ENCODE measurements around the gene PARVG. TPM values are rescaled to one million over a fixed set of nuclear protein-coding genes. Genes with fewer than 3 reads are reported as not detected.

The PARVG gene
- total RNA-seq, 4 donors from 2014 or later, result 5.0 to 25.3 (median 8.4) TPM

GRCh38 chr22:44142421-44143104 is 38.2 kb upstream of the PARVG start:
- no peak for TF ChIP-seq POLR2A (IDR thresholded peaks at IDR 0.05)
- TF ChIP-seq, protein P1, sequence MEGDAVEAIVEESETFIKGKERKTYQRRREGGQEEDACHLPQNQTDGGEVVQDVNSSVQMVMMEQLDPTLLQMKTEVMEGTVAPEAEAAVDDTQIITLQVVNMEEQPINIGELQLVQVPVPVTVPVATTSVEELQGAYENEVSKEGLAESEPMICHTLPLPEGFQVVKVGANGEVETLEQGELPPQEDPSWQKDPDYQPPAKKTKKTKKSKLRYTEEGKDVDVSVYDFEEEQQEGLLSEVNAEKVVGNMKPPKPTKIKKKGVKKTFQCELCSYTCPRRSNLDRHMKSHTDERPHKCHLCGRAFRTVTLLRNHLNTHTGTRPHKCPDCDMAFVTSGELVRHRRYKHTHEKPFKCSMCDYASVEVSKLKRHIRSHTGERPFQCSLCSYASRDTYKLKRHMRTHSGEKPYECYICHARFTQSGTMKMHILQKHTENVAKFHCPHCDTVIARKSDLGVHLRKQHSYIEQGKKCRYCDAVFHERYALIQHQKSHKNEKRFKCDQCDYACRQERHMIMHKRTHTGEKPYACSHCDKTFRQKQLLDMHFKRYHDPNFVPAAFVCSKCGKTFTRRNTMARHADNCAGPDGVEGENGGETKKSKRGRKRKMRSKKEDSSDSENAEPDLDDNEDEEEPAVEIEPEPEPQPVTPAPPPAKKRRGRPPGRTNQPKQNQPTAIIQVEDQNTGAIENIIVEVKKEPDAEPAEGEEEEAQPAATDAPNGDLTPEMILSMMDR (IDR thresholded peaks at IDR 0.05), result no peak
- H3K27me3 ChIP-seq, result no peaks in the 10 kb centered on the region
- H3K36me3 ChIP-seq, result no peaks in the 10 kb centered on the region
- H3K4me1 ChIP-seq, result no peaks in the 10 kb centered on the region
- no peak for DNase-seq
- no peak overlapping the region for H3K4me3 ChIP-seq
- H3K9me3 ChIP-seq, result peaks cover 0 to under 1% of the 10 kb centered on the region in 2 donors
- H3K27ac ChIP-seq, result no peak overlapping the region
- intact Hi-C loops (cut with DNase I; ENCODE audit: low total_unique reads), result no loop called here

DNA sequence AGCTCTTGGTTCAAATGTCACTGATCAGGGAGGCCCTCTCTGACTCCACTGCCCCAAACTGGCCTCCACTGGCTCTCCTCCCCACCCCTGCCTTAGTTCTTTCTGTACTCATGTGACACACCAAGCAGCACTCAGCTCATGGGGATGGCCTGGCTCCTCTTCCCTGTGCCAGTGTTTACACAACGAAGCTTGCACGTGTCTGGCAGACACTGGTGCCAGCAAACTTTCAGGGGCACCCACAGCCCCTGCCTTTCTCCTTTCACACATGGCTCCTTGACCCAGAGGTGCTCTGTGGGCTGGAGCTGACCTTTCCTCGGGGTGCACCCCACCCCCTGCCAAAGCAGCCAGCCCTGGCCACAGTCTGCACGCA is 37.6 kb upstream of the PARVG start:
- Histone ChIP-seq H3K36me3 (no peaks in the 10 kb centered on the region), H3K4me1 (no peaks in the 10 kb centered on the region), H3K9me3 (no peaks in the 10 kb centered on the region), H3K27ac (no peak overlapping the region), H3K27me3 (no peaks in the 10 kb centered on the region), H3K4me3 (no peak overlapping the region)
- DNase-seq, result no peak
- TF ChIP-seq, protein P1 (IDR thresholded peaks at IDR 0.05), result no peak
- TF ChIP-seq POLR2A (IDR thresholded peaks at IDR 0.05), result no peak
- intact Hi-C loops (cut with DNase I; ENCODE audit: low total_unique reads), result no loop called here

- no peak overlapping the region for H3K27ac ChIP-seq
Observed at GRCh38 chr22:44143579-44143978, 37.1 kb upstream of the PARVG start.

GRCh38 chr22:44144046-44144569 is 36.6 kb upstream of the PARVG start:
- TF ChIP-seq, protein P1 (IDR thresholded peaks at IDR 0.05), result no peak
- TF ChIP-seq POLR2A (IDR thresholded peaks at IDR 0.05), result no peak
- H3K4me3 ChIP-seq, result no peak overlapping the region
- no peaks in the 10 kb centered on the region for H3K36me3 ChIP-seq
- no peak overlapping the region for H3K27ac ChIP-seq
- no peaks in the 10 kb centered on the region for H3K27me3 ChIP-seq
- DNase-seq, result no peak
- no peaks in the 10 kb centered on the region for H3K9me3 ChIP-seq
- intact Hi-C loops (cut with DNase I; ENCODE audit: low total_unique reads), result no loop called here
- no peaks in the 10 kb centered on the region for H3K4me1 ChIP-seq

More at GRCh38 chr22:44143579-44143978, 37.1 kb upstream of the PARVG start:
- no peak for DNase-seq
- H3K27me3 ChIP-seq, result no peaks in the 10 kb centered on the region
- TF ChIP-seq, protein P1 (IDR thresholded peaks at IDR 0.05), result no peak
- H3K36me3 ChIP-seq, result no peaks in the 10 kb centered on the region
- intact Hi-C loops (cut with DNase I; ENCODE audit: low total_unique reads), result no loop called here
- H3K4me3 ChIP-seq, result no peak overlapping the region
- no peaks in the 10 kb centered on the region for H3K9me3 ChIP-seq
- H3K4me1 ChIP-seq, result no peaks in the 10 kb centered on the region

DNA sequence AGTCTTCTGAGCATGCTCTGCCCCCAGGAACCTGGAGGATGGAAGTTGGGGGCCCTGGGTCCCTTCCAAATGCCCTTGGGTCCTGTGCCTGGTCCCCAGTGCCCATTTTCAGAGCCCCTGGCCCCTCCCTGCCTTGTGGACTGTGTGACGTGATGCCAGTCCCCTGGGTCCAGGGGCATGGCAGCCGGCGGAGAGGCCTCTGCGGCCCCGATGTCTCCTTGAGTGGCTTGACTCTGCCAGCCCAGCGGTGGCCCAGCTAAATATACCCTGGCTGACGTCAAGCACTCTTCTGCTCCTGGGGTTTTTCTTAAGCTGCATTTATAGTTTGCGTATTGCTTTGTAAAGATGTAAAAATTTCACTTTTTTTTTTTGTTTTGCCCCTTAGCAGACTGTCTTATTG is 35.2 kb upstream of the PARVG start:
- Histone ChIP-seq H3K27me3 (no peaks in the 10 kb centered on the region), H3K4me1 (no peaks in the 10 kb centered on the region), H3K27ac (no peak overlapping the region), H3K4me3 (no peak overlapping the region), H3K36me3 (no peaks in the 10 kb centered on the region), H3K9me3 (no peaks in the 10 kb centered on the region)
- no peak for DNase-seq
- TF ChIP-seq, protein P1 (IDR thresholded peaks at IDR 0.05), result no peak
- TF ChIP-seq POLR2A (IDR thresholded peaks at IDR 0.05), result no peak
- intact Hi-C loops (cut with DNase I; ENCODE audit: low total_unique reads), result no loop called here

All from uterus (tissue), 4 donors.